ENCODE measurements around the gene SPDYE5.
A peak's percentile ranks its signal among the peaks of the same experiment; 100 is the strongest.
"Not testable (repeated sequence)": the region's sequence is repeated elsewhere in the genome, so short reads cannot be mapped to it uniquely, and the experiment has no call there.

Gene SPDYE5, protein sequence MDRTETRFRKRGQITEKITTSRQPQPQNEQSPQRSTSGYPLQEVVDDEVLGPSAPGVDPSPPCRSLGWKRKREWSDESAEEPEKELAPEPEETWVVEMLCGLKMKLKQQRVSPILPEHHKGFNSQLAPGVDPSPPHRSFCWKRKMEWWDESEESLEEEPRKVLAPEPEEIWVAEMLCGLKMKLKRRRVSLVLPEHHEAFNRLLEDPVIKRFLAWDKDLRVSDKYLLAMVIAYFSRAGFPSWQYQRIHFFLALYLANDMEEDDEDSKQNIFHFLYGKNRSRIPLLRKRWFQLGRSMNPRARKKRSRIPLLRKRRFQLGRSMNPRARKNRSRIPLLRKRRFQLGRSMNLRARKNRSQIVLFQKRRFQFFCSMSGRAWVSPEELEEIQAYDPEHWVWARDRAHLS
- 0 to 0.15 (median 0) reads per million in 18 experiments for total RNA-seq

- DNase-seq = not testable (repeated sequence)
Observed at GRCh38 chr7:75492020-75492419, at the start of gene SPDYE5. Gene SPDYE5, plus strand, starts transcription at chr7:75492320. Its CDS starts 1,728 bp downstream, at chr7:75494048.

- peak in 1 of 2 donors; percentile 0 for DNase-seq
Observed at GRCh38 chr7:75442465-75443111, 49.5 kb upstream of the SPDYE5 start.

DNA sequence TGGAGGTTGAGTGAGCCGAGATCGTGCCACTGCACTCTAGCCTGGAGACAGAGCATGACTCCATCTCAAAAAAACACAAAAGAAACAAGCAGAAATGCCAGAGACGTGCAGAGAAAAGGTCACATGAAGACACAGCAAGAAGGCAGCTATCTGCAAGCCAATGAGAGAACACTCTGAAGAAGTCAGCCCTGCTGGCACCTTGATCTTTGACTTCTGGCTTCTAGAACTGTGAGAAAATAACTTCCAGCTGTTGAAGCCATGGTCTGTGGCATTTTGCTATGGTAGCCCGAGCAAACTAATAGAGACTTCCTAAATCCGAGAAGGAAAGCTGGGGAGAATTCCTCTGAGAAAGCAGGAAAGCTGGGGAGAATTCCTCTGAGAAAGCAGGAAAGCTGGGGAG is 42.2 kb upstream of the SPDYE5 start:
- DNase-seq = not testable (repeated sequence)

DNA sequence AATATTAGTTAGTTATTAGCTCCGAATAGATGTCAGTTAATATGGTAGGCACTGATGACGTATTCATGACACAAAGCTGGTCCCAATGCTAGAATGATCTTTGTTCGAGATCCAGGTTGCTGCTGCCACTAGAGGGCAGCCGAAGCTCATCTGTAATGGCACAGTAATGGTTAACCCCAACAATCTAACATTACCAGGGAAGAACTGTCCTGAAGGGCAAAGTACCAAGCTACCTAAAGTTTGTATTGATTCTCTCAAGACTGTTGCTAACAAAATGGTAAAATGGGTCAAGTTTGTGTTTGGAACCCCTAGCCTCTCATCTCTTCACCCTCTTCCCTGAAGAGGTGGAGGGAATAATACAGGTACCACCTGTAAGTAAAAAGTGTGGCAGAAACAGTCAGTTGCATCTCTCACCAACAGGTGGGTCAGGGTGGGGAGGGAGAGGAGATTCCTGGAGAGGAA is 39.6 kb upstream of the SPDYE5 start:
- DNase-seq = not testable (repeated sequence)

DNA sequence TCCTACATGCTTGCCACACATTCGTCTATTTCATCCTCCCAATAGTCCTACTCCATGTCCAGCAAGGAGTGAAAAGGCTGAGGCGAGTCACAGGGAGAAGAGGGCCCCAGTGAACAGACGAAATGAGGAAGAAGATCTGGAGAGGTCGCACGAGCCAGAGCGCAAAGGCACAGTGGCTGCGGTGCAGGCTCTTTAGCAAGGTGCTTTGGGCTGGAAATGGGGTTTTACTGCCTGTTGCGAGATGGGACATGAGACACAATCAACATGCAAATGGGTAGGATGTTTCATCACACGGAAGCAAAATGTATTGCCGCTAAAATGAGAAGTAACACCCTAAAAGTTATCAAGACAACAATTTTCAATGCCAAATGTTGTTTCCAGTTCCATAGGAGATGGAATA is 35.7 kb upstream of the SPDYE5 start:
- peak; percentile 48 to 49 for DNase-seq

DNA sequence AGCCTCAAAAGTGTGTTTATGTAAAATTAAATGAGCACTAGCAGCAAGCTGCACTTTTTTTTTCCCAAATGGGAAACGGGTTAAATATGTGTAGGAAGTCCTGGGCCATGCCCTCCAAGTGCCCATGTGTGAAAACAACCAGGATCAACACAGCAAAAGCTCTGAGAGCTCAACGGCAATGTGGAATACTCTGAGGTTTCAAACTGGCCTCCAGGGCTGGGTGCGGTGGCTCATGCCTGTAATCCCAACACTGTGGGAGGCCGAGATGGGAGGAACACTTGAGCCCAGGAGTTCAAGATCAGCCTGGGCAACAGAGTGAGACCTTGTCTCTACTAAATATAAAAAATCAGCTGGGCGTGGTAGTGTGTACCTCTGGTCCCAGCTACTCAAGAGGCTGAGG is 34.1 kb upstream of the SPDYE5 start:
- not testable (repeated sequence) for DNase-seq

DNA sequence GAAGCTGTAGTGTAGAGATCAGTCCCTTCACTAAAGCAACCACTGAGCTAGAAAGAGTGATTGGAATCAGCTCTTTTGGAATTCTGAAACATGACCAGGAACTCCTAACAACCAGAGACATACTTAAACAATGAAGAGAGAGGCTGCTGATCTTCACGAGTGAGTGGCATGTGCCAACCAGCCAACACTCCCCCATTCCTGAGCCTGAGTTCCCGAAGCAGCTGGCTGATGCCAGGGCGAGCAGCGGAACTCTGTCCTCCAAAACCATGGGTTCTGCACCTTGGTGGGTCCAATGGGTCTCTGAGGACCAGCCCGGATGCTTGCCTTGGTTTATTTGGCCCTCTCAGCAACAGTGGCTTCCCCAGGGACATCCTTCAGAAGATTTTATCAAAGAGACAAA is 31.6 kb upstream of the SPDYE5 start:
- DNase-seq = not testable (repeated sequence)

GRCh38 chr7:75470166-75470565 is 22.0 kb upstream of the SPDYE5 start:
- DNase-seq = not testable (repeated sequence)

- not testable (repeated sequence) for DNase-seq
Observed at GRCh38 chr7:75477457-75477856, 14.7 kb upstream of the SPDYE5 start.

DNA sequence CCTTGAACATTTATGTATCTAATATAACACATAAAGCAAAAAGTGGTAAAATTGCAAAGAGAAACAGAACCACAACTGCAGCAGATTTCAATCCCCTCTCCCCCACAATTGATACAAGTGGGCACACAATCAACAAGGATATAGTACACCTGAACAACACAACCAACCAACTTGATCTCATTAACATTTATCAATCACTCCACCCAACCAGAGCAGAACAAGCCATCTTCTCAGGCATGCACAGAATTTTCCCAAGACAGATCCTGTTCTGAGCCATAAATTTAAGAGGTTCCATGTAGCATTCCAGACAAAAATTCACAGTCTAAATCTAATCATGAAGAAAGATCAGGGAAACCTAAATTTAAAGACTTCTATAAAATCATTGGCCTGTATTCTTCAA is 11.8 kb upstream of the SPDYE5 start:
- DNase-seq = not testable (repeated sequence)

GRCh38 chr7:75485355-75485978 is 6.7 kb upstream of the SPDYE5 start:
- DNase-seq = not testable (repeated sequence)

DNA sequence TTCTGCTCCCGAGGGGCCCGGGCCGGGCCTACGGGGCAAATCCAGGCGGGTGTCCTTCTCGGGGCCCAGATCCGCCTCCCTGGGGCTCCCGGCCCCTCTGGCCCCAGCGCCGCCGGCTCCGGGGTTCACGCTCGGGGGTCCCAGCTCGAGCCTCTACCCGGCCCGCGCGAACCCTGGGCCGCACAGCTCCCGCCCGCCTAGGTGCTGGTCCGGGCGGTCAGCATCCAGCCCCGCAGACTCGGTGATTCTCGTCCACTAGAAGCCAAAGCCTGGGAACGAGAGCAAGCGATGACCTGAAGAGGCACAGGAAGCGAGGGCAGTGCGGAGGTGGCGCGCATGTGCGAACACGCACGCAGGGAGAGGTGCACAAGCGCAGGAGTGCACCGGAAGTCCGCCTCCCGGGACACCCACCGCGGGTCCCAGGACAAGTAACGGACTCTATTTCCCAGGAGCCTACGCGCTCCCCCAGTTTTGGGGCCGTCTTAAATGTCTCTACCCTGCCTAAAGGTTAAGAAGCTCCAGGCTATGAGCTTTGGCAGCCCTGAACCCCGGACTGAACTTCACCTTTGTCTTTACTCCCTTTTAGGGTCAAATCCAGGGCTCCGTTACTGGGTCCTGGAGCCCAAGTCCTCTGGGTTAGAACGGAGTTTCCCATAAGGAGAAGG is 6.0 kb upstream of the SPDYE5 start, which contains the start of gene POM121C:
Gene POM121C, minus strand, starts transcription at position 321 of the 665 bp plus-strand sequence. CDS start 44,803 bp downstream, outside the sequence.
- DNase-seq = peak; percentile 73 to 83

GRCh38 chr7:75509033-75509432 is 16.9 kb downstream of the SPDYE5 start:
- not testable (repeated sequence) for DNase-seq

DNA sequence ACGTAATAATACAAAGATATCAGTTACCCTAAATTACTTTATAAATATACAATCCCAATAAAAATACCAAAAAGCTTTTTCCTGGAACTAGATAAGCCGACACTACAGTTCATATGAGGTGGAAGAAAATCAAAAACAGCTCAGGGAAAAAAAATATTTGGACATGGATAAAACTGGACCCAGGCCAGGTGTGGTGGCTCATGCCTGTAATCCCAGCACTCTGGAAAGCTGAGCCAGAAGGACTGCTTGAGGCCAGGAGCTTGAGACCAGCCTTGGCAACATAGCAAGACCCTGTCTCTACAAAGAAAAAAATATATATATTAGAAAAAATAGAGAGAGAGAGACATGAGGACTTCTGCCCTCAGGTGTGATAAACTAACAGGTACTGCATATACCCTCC is 26.7 kb downstream of the SPDYE5 start:
- DNase-seq = not testable (repeated sequence)

- DNase-seq = not testable (repeated sequence)
Observed at GRCh38 chr7:75521727-75522126, 29.6 kb downstream of the SPDYE5 start.

DNA sequence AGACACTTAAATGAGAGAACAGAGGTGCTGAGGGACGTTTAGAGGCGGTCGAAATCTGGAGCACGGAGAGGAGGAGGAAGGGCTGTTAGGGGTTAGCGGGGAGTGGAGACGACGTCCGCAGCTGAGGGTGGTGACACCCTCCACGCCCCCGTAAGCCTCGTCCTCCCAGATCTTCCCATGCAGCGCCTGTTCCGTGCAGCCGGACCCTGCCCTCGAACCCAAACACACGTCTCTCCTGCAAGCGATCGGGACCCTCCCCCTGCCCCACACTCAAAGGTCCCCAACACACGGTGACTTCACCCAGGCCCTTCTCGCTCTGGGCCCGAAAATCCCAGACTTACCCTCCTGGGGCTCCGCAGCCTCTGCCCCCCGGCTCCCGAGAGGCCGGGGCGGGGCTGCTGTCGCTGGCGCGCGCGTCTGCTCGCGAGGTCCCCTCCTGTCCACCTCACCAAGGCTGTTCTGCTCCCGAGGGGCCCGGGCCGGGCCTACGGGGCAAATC is 35.2 kb downstream of the SPDYE5 start:
- peak; percentile 7 to 20 for DNase-seq

- no peak for DNase-seq
Observed at GRCh38 chr7:75531359-75531821, 39.3 kb downstream of the SPDYE5 start.

DNA sequence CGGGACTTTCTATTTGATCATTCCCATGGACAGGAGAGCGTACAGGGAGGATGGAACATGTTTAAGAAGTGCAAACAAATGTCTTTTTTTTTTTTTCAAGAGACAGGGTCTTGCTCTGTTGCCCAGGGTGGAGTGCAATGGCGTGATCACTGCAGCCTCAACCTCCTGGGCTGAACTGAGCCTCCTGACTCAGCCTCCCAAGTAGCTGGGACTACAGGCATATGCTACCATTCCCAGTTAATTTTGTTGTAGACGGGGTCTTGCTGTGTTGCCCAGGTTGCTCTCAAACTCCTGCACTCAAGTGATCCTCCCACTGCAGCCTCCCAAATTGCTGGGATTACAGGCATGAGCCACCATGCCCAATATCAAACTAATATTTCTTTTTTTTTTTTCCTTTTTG is 40.5 kb downstream of the SPDYE5 start:
- no peak for DNase-seq

DNA sequence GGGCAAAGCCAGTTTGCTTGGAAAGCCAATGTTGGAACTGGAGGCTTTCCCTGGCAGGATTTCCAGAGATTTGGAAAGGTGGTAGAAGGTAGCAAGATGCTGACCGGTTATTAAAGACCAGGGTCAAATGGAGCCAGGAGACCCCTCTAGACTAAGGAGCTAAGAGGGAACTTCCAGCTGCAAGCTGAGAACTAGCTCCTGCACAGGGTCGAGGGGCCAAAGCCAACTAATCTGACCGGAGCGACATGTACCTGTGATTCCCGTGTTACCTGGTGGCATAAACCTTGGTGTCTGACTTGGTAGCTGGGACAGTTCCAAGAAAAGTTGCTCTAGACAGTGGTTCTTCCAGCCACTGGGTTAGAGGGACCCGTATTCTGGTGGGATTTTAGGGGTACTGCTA is 41.8 kb downstream of the SPDYE5 start:
- no peak for DNase-seq

GRCh38 chr7:75534727-75535307 is 42.7 kb downstream of the SPDYE5 start:
- DNase-seq = peak; percentile 73 to 85

DNA sequence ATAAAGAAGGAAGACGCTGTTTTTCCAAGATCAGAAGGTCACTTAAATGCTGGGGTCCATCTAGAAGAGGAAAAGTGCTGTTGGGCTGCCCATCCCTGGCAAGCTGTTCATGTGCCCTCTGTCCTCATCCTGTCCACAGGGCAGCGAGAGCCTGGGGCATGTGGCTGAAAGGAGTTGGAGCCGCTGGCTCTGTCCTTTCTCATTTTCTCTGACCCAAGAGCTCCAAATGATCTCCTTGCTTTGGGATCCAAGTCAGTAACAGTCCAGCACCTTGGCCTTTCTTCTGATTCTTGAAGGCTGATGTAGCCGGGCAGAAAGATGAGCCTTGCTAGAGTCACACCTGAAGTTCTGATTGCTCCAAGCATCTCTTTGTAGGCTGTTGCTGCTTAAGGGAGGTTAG is 44.4 kb downstream of the SPDYE5 start:
- no peak for DNase-seq

All from inflammatory macrophage (primary cell).